Measurements from ENCODE around the gene GPR157. TPM values are rescaled to one million over a fixed set of nuclear protein-coding genes. Genes with fewer than 3 reads are reported as not detected.

The GPR157 gene
- total RNA-seq, 1 donor from 2014 or later: 1.6 TPM

DNA sequence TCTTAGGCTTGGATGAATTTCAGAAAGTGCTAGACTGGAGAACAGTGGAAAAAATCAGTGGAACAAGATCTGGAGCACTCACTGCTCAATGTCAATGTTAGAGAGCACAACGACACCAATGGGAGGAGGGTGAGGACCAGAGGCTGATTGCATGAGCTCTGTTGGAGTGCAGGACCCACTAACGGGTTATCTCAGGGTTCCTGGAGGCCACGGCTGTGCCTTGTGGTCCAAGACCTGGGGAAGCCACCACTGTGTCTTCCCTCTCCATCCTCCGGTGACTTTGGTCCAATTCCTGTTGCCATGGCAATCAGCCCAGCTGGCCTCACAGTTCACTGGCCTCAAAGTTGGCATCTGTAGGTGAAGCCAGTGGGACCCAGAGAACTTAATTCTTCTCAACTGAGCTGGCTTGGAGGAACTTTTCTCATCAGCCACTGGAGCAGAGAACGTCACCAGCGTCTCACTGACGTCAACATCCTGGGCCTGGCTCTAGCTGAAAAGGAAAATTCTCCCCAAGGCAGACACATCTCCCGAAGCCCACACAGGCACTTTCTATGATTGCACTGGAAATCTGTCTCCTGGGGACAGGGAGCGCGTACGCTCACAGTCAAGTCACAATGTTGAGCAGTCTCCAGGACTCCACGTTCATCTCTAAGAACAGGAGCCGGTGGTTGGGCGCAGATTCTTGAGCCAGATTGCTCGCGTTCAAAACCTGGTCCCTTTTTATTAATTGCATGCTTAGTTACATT lies 21.9 kb upstream of the GPR157 start:
- H3K27ac ChIP-seq: no peak overlapping the region
- no peak overlapping the region for H3K4me3 ChIP-seq
- Mint-ChIP-seq H3K4me1 (peaks cover 16% of the 10 kb centered on the region), H3K36me3 (no peaks in the 10 kb centered on the region), H3K27me3 (ENCODE audit: insufficient read depth, low read depth) (peaks cover 3% of the 10 kb centered on the region), H3K9me3 (no peaks in the 10 kb centered on the region), H3K4me3 (no peak overlapping the region), H3K27ac (peak overlapping the region; percentile 14)
- no peaks in the 10 kb centered on the region for H4K20me1 ChIP-seq (ENCODE audit: low read depth)
- H3K9ac ChIP-seq: no peak overlapping the region
- no peak overlapping the region for H3K4me2 ChIP-seq
- no peaks in the 10 kb centered on the region for H3K27me3 ChIP-seq
- no peak for DNase-seq (ENCODE audit: low spot score)
- H3K79me2 ChIP-seq (ENCODE audit: low read depth): peaks cover 31% of the 10 kb centered on the region
- no peaks in the 10 kb centered on the region for H3K9me3 ChIP-seq (ENCODE audit: low read depth)
- no peaks in the 10 kb centered on the region for H3K36me3 ChIP-seq
- TF ChIP-seq, protein P1, sequence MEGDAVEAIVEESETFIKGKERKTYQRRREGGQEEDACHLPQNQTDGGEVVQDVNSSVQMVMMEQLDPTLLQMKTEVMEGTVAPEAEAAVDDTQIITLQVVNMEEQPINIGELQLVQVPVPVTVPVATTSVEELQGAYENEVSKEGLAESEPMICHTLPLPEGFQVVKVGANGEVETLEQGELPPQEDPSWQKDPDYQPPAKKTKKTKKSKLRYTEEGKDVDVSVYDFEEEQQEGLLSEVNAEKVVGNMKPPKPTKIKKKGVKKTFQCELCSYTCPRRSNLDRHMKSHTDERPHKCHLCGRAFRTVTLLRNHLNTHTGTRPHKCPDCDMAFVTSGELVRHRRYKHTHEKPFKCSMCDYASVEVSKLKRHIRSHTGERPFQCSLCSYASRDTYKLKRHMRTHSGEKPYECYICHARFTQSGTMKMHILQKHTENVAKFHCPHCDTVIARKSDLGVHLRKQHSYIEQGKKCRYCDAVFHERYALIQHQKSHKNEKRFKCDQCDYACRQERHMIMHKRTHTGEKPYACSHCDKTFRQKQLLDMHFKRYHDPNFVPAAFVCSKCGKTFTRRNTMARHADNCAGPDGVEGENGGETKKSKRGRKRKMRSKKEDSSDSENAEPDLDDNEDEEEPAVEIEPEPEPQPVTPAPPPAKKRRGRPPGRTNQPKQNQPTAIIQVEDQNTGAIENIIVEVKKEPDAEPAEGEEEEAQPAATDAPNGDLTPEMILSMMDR (IDR thresholded peaks at IDR 0.05): no peak
- no peak for TF ChIP-seq EZH2phosphoT487 (IDR thresholded peaks at IDR 0.05)
- no peak for TF ChIP-seq EZH2 (IDR thresholded peaks at IDR 0.05)
- H3F3A ChIP-seq (ENCODE audit: low read depth): no peaks in the 10 kb centered on the region
- H2AFZ ChIP-seq (replicated peaks): no peak overlapping the region
- H3K4me1 ChIP-seq: no peaks in the 10 kb centered on the region

DNA sequence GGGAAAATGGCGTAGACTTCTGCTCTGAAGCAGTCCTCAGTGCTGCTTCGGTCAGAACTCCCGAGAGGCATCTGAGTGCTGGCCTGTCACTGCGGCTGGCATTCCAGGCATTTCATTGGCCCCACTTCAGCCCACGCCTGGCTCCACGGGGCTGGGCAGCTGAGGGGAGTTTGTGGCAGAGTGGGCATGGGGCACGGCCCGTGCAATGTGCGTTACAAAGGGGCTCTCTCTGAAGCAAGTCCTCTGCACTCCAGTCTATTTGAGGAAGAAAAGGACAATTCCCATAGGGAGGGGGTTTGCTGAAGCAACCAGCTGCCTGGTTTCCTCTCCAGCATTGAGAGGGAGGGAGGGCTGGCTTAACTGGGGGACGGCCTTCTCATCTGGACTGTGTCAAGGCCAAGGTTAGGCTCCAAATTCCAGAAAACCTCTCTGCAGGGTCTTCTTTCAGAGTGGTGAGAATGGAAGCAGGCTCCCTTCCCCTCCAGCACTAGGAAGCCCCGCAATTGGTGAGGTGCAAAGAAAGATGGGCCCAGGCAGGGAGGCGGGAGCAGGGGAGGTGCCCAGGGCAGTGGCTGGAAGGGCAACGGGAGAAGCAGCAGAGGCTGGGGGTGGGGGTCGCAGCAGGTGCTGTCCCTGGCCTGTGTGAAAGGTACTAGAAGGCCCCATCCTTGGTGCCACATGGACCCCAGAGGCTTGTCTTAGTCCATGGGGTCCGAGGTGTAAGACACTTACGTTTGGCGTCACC lies 21.1 kb upstream of the GPR157 start:
- Mint-ChIP-seq H3K36me3 (no peaks in the 10 kb centered on the region), H3K4me3 (no peak overlapping the region), H3K27me3 (ENCODE audit: insufficient read depth, low read depth) (peaks cover 3% of the 10 kb centered on the region), H3K4me1 (peaks cover 16% of the 10 kb centered on the region), H3K27ac (no peak overlapping the region), H3K9me3 (no peaks in the 10 kb centered on the region)
- Histone ChIP-seq H3K79me2 (ENCODE audit: low read depth) (peaks cover 23% of the 10 kb centered on the region), H2AFZ (replicated peaks) (no peak overlapping the region), H3K4me3 (no peak overlapping the region), H3K36me3 (no peaks in the 10 kb centered on the region), H3K27me3 (no peaks in the 10 kb centered on the region), H3K27ac (no peak overlapping the region), H3K9me3 (ENCODE audit: low read depth) (no peaks in the 10 kb centered on the region), H3K9ac (no peak overlapping the region), H3K4me2 (no peak overlapping the region), H3F3A (ENCODE audit: low read depth) (no peaks in the 10 kb centered on the region), H3K4me1 (no peaks in the 10 kb centered on the region), H4K20me1 (ENCODE audit: low read depth) (no peaks in the 10 kb centered on the region)
- no peak for DNase-seq (ENCODE audit: low spot score)
- TF ChIP-seq, protein P1 (IDR thresholded peaks at IDR 0.05): no peak
- TF ChIP-seq EZH2 (IDR thresholded peaks at IDR 0.05): no peak
- TF ChIP-seq EZH2phosphoT487 (IDR thresholded peaks at IDR 0.05): no peak

DNA sequence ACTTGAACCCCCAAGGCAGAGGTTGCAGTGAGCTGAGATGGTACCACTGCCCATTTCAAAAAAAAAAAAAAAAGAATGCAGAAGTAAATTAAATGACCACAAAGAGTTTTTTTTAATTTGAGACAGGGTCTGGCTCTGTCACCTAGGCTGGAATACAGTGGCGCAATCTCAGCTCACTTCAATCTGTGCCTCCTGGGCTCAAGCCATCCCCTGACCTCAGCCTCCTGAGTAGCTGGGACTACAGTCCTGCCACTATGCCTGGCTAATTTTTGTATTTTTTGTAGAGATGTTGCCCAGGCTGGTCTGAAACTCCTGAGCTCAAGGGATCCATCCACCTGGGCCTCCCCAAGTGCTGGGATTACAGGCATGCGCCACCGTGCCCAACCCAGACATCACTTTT lies 20.2 kb upstream of the GPR157 start:
- no peaks in the 10 kb centered on the region for H4K20me1 ChIP-seq (ENCODE audit: low read depth)

More for the DNA sequence above, 20.2 kb upstream of the GPR157 start:
- Mint-ChIP-seq H3K9me3 (no peaks in the 10 kb centered on the region), H3K27me3 (ENCODE audit: insufficient read depth, low read depth) (peaks cover 3% of the 10 kb centered on the region), H3K4me1 (peaks cover 16% of the 10 kb centered on the region), H3K4me3 (no peak overlapping the region), H3K36me3 (no peaks in the 10 kb centered on the region), H3K27ac (no peak overlapping the region)
- no peak for DNase-seq (ENCODE audit: low spot score)
- no peak overlapping the region for H2AFZ ChIP-seq (replicated peaks)
- H3F3A ChIP-seq (ENCODE audit: low read depth): no peaks in the 10 kb centered on the region
- H3K4me3 ChIP-seq: no peak overlapping the region
- no peak overlapping the region for H3K27ac ChIP-seq
- TF ChIP-seq, protein P1 (IDR thresholded peaks at IDR 0.05): no peak
- TF ChIP-seq EZH2 (IDR thresholded peaks at IDR 0.05) (no peak), EZH2phosphoT487 (IDR thresholded peaks at IDR 0.05) (no peak)
- no peaks in the 10 kb centered on the region for H3K9me3 ChIP-seq (ENCODE audit: low read depth)
- H3K4me1 ChIP-seq: no peaks in the 10 kb centered on the region
- peaks cover 16% of the 10 kb centered on the region for H3K79me2 ChIP-seq (ENCODE audit: low read depth)
- no peaks in the 10 kb centered on the region for H3K36me3 ChIP-seq
- H3K4me2 ChIP-seq: no peak overlapping the region
- H3K27me3 ChIP-seq: no peaks in the 10 kb centered on the region
- H3K9ac ChIP-seq: no peak overlapping the region
